Prostate gland (tissue), 2 donors: ENCODE measurements around the gene MPPED1.

ENCODE experiments used
- CTCF ChIP-seq, 4 experiments: fragments of 200-600 bp in 2 of 4; fragments of 450-650 bp in 2 of 4; sonication (generic) in 2 of 4; IDR thresholded peaks; 1 replicate in 3 of 4; 2 replicates in 1 of 4; pipeline ENCODE4 v1.5.1; 2016 to 2019; ENCODE audit warnings: antibody characterized with exemption in 4 of 4, mild to moderate bottlenecking in 2 of 4, moderate library complexity in 2 of 4
- POLR2A ChIP-seq: fragments of 450-650 bp; IDR thresholded peaks from one replicate; pipeline ENCODE4 v1.6.1; 2016; ENCODE audit warnings: antibody characterized with exemption, mild to moderate bottlenecking
- POLR2AphosphoS5 ChIP-seq: sonication (generic); formaldehyde crosslinking; IDR thresholded peaks from one replicate; pipeline ENCODE4 v1.6.1; 2017; ENCODE audit warnings: antibody characterized with exemption

GRCh38 chr22:43408009-43408408 is 3.8 kb upstream of the MPPED1 start:
- TF ChIP-seq CTCF (IDR thresholded peaks at IDR 0.05) (no peak), POLR2A (no peak), POLR2AphosphoS5 (no peak)
